NCI-H524 treated with DMSO at 0.1 percent for 48 hours (cell line): ENCODE data around the gene PXK.
"Not testable (repeated sequence)": the region's sequence is repeated elsewhere in the genome, so short reads cannot be mapped to it uniquely, and the experiment has no call there.

Experiments used
- DNase-seq: peaks from one replicate; lab custom pipeline; 2025; lab: John Stamatoyannopoulos, UW

The PXK gene

DNA sequence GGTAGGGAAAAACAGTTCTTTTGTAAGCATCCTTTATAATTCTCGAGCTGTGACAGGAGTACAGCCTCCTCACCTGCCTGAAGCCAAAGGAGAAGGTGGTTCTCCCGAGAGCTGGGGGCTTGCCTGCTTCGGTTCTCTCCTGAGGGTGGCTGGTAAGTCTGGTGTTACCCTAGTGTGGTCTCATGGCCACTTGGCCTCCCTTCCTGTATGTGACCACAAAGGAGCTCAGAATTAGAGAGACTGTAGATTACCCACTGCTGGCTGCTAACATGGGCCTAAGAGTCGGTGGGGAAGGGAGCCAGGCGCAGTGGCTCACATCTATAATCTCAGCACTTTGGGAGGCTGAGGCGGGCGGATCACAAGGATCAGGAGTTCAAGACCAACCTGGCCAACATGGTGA, 88.3 kb downstream of the PXK start:
- DNase-seq = no peak

DNA sequence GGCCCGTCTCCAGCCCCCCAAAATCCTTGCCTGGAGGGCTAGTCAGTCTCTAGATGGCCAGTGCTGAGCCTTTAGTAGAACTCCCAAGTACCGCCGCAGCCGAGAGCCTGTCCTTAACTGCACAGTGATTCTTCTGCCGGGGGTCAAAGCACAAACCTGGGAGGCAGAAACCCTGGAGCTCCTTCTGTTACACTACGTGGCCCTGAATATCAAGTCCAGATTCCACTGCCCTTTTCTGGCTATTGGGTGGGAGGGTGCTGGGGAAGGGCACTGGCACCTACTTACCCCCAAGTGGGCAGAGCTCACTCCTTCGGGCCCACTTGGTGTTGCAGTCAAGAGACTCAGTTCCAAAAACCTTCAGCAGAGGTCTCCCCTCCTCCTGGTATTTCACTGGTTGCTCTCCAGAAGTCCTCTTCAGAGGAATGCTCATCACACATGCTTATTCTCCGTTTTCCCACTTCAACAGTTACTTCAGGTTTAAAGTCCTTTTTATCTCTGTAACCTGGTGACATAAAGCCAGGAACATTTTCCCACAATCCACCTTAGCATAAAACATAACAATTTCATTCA, 90.1 kb downstream of the PXK start:
- no peak for DNase-seq

DNA sequence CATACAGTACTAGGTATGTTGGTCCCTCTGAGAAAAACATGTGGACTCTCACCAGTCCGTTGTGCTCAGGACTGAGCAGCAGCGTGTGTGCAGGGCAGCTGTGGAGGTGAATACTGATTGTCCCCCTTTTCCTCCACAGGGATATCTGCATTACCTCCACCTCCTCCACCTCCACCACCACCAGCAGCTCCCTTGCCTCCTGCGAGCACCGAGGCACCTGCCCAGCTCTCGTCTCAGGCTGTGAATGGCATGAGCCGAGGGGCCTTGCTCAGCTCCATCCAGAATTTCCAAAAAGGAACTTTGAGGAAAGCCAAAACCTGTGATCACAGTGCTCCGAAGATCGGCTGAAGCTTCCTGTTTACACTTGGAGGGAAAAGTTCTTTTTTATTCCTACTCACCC, 91.9 kb downstream of the PXK start:
- DNase-seq = no peak

DNA sequence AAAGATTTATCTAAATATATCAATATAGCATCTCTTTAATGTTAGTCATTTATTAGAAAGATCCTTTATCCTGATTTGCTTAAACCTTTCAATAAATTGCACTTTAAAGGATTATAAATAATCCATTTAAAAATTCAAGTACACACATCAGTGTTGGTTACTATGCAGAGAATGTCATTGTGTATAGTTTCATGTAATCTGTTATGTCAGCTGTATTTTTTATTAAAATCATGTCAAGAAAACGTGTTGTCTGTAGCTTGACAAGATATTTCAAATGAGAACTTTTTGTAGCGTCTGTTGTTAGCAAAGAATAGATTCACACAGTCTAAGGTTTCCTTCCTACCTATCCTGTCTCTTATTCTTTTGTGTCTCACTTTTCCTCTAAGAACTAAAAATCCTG, 93.1 kb downstream of the PXK start:
- no peak for DNase-seq

DNA sequence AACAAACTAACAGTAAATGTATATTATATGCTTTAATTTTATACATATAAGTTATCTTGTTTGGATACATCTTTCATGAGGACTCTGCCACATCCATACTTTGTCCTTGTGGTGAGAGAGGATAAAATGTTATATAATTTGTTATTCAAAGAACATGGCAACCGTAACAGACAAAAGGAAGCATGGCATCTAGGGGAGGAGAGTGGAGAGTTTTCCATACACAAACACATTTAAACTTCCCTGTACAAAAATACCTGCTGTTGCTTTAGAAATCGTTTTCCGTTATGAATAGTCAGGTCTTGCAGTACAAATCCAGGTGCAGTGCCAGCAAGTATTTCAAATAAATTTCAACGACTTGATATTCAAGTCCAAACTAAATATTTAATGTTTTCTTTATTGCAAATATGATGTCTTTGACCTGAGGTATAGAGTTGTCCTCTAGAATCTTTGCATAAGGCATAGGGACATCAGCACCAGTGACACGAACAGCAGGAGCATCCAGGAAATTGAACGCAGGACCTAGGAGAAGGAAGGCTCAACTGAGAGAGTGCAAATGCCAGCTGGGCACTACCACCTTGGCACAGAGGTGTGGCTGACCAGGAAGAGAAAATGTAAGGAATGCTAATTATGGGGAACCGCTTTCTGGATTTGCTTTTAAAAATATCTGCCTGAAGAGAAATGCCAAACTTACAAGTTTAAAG, 95.1 kb downstream of the PXK start:
- no peak for DNase-seq

DNA sequence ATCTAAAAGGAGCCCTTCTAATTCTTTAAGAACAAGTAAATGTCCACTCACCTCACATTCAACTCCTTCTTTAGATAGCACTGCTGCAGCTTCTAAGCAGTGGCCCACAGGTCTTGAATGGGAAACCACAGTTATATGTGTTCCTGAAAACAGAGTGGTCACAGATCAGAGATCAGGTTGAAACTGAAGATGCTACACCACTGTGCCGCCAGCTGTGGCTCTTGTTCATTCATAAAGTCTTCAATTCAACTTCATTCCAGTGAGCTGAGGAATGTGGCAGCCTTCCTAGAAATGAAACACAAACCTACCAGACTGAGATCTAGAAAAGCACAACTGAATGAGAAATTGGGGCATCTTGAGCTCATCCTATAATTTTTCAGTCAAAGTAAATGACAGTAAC, 97.0 kb downstream of the PXK start:
- no peak for DNase-seq

DNA sequence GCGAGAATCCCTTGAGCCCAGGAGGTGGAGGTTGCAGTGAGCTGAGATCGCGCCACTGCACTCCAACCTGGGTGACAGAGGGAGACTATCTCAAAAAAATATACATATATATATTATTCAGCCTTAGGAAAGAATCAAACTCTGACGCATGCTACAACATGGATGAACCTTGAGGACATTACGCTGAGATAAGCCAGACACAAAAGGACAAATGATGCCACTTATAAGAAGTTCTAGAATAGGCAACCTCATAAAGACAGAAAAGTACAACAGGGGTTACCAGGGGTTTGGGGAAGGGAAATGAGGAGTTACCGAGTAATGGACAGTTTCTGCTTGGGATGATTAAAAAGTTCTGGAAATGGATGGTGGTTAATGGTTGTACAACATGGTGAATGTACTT, 100.2 kb downstream of the PXK start:
- no peak for DNase-seq

DNA sequence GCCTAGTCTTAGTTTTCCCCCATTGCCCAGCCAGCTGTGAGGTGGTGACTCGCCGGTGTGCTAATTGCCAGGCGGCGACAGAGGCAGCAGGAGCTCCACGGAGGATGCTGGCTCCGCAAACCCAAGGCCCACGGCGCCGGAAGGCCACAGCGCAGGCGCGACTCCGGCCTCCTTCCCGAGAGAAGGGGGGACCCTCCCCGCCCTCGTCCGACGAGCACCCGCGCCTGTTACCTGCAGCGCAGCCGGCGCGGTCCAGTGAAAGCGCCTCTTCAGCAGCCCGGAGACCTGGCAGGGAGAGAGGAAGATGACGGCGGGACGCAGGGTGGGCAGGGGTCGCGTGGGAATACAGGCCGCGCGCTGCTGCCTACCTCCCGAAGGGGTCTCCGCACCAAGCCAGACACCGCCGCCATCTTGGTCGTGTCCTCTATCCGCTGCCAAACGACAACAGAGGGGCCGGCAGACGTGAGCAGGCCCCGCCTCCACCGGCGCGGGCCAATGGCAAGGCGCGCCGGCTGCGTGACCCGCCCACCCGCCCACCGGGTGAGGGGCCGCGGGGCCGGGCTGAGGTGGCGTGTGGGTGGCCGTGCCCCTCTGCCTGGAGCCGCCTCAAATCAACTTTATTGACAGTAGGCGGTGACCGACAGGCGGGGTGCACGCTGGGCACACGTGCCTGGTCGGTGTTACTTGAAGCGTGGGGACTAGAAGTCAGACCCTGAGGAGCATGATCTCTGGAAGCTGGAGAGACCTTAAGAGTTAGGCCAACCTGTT, 100.9 kb downstream of the PXK start, which contains the start of gene PDHB:
Gene PDHB, minus strand, starts transcription at position 433 of the 768 bp plus-strand sequence. Its CDS starts 23 bp downstream, at position 410.
- DNase-seq = peak; percentile 71

DNA sequence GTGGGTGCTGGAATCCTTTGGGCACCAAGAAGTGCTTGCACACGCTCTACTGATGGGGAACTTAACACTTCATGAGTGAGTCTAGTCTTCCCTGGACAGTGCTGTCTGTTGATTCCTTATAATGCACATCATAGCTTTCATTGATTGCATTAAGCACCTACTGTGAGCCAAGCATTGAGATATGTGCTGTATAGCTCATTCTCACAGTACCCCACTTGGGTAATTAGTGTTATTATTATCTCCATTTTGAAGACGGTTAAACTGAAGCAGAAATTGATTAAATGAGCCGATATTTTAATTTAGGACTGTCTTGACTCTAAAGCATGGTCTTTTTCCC, 101.4 kb downstream of the PXK start:
- DNase-seq = no peak

DNA sequence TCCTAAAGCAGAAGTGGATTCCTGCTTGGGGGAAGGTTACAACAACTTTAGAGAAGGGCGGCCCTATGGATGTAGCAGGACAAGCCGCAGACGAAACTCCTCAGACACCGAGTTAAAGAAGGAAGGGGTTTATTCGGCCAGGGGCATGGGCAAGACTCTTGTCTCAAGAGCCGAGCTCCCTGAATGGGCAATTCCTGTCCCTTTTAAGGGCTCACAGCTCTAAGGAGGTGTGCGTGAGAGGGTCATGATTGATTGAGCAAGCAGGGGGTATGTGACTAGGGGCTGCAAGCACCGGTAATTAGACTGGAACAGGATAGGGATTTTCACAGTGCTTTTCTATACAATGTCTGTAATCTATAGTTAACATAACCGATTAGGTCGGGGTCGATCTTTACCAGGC, 101.8 kb downstream of the PXK start:
- no peak for DNase-seq

DNA sequence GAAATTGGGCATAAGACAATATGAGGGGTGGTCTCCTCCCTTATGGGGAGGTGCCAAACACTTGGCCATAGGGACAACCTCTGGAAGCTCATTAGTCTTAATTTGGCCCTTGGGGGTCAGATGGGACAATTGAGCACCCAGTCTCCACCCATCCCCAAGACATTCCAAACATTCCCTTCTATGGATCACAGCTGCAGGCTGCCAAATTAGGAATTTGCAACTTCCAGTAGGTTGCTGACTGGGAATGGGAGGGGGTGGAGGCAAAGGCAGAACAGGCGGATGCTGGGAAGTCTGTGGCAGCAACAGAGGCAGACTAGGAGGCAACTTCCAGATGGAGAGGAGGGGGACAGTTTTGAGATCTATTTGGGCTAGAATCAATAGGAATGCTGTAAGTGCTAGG, 102.3 kb downstream of the PXK start:
- no peak for DNase-seq

DNA sequence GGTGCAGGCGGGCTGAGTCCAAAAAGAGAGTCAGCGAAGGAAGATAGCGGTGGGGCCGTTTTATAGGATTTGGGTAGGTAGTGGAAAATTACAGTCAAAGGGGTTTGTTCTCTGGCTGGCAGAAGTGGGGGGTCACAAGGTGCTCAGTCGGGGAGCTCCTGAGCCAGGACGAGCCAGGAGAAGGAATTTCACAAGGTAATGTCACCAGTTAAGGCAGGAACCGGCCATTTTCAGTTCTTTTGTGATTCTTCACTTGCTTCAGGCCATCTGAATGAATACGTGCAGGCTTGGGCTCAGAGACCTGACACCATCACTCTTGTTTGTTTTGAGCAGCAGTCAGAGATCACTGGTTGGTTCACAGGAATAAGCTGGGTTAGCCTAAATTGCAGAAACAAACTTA, 104.6 kb downstream of the PXK start:
- not testable (repeated sequence) for DNase-seq

DNA sequence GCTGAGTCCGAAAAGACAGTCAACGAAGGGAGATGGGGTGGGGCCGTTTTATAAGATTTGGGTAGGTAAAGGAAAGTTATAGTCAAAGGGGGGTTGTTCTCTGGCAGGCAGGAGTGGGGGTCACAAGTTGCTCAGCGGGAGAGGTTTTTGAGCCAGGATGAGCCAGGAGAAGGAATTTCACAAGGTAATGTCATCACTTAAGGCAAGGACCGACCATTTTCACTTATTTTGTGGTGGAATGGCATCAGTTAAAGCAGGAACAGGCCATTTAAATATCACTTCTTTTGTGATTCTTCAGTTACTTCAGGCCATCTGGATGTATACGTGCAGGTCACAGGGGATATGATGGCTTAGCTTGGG, 108.3 kb downstream of the PXK start:
- not testable (repeated sequence) for DNase-seq

DNA sequence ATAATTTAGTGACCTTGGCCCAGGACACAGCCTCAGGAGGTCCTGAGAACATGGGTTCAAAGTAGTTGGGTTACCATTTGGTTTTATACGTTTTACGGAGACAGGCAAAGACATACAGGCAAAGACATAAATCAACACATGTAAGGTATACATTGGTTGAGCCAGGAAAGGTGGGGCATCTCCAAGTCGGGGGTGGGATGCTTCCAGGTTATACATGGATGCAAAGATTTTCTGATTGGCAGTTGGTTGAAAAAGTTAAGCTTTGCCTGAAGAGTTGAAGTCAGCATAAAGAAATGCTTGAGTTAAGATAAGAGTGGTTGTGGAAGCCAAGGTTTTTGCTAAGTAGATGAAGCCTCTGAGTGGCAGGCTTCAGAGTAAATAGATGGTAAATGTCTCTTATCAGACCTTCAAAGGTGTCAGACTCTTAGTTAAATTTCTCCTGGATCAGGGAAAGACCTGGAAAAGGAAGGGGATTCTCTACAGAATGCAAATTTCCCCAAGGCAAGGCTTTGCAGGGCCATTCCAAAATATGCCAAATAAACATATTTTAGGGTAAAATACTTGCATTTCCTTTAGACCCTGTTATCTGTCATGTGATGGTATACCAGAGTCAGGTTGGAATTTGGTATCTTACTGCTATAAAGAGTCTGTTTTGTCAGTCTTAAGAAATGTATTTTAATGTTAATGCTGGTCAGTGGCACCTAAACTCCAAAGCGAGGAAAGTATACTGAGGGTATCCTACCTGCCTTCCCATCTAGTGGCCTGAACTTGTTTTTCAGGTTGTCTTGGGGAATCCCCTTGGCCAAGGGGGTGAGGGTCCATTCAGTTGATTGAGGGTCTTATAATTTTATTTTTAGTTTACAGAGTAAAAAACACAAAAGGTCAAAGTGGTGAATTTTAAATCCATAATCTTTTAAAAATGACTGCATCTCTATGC, 109.1 kb downstream of the PXK start:
- no peak for DNase-seq

DNA sequence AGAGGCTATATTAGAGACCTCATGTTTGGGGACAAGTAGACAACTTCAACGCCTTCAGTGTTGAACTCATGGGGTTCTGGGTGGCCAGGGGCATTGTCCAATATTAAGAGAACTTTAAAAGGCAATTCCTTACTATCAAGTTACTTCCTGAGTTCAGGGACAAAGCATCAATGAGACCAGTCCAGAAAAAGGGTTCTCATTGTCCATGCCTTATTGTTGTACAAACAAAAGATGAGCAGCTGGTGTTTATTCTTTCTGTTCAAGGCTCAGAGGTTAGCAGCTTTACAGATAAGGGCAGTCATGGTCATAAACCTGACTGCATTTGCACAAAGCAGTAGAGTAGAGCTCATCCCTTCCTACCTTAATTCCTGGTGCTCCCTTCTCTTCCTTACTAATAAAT, 119.5 kb downstream of the PXK start:
- DNase-seq = no peak

DNA sequence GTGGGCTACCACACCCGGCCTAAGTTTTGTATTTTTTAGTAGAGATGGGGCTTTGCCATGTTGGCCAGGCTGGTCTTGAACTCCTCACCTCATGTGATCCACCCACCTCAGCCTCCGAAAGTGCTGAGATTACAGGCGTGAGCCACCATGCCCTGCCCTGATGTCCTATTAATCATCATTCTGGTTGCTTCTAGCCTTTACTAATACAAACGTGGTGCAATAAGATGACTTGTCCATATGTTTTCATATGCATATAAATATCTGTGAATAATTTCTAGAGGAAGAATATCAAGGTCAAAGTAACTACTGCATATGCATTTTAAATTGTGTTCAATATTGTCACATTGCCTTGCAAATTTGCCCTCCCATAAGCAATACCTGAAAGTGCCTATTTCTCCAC, 126.5 kb downstream of the PXK start:
- no peak for DNase-seq

DNA sequence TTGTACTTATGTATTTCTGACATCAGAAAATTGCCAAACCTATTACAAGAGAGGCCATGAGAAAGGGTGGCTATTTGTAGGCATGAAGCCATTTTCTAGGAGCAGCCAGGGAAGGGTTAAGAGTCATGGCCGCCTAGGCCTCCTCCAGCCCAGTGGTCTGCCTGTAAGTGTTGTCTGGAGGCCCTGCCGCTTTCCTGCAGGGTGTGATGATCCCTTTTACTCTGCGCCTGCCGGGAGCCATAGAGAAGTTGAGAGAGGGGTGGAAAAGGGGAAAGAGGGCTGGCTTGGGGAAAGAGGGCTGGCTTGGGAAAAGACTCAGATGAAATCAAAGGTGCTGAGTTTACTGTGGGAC, 130.1 kb downstream of the PXK start:
- no peak for DNase-seq

DNA sequence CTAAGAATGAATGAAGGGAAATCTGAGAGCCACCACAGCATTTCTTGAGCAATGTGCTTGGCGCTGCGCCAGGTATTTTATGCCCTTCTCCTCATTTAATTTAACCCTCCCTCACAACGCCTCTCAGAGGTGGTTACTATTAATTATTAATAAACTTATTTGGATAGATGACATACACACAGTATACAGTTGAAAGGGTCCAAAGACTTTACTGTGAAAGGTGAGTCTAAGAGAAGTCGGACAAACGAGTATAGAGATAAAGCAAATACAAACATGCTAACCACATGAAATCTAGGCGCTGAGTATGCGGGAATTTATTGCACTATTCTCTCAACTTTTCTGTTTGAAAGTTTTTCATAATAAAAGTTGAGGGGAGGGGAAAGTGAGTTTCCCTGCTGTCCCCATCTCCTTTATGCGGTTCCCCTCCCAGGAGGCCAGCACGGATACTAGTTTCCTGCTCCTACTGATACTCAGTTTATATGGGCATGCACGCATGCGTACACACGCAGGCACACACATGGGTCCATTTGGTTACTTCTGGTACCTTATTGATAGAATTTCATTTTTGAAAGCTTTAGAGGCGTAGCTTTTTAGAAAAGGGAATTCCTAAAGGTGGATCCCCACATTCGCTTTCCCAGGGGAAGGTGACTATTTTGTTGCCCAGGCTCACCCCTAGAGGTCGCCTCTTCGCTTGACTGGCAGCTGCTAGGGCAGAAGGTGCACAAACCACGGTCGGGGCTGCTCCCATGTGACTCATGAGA, 130.7 kb downstream of the PXK start:
- no peak for DNase-seq

DNA sequence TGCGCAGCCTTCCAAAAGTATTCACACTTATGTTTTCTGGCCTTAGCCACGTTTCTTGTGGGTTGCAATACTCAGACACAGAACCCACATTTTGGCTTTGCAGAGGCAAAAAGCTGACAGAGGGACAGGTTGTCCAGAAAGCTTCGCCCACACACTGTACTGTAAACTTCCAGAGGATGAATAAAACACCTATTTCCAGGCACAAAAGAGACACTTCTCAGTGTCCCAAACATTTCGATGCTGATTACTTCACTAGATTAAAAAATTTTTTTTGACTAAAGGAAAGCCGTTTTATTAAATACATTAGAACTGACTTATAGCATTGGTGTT, 131.2 kb downstream of the PXK start:
- DNase-seq = no peak

DNA sequence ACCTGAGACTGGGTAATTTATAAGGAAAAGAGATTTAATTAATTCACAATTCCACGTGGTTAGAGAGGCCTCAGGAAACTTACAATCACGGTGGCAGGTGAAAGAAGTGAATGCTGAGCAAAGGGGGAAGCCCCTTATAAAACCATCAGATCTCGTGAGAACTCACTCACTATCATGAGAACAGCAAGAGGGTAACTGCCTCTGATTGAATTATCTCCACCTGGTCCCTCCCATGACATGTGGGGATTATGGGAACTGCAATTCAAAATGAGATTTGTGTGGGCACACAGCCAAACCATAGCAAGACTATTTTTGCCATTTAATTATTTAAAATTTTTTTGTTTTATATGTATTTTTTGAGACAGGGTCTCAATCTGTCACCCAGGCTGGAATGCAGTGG, 132.2 kb downstream of the PXK start:
- DNase-seq = no peak

DNA sequence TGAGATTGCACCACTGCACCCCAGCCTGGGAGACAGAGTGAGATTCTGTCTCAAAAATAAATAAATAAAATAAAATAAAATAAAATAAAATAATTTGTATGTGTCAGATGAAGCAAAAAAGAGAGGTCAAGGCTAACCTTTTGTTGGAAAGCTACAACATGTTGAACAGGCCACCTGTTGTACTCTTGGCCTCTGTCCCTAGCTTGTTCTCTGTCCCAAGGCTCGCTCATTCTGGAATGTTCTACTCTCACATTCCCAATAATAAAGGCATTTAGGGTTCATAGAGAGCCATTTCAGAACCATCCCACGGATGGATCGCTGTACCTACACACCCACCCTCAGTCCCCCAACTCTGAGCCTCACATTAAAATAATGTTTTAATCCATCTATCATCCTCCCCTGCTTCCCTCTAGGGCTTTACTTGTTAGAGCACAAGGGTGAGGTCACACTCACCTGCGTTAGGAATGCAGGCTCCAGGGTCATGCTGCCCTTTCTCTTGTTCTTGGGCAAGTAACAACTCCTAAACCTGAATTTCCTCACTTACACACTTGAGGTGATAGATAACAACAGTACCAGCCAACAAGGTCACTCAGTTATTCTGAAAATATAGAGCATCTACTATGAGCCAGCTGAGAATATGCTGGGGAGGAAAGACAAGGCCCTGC, 134.3 kb downstream of the PXK start:
- no peak for DNase-seq
